Mucosa of descending colon (tissue), 3 donors: Measurements from ENCODE around the gene GNRH2. TPM values are rescaled to one million over a fixed set of nuclear protein-coding genes. Genes with fewer than 3 reads are reported as not detected.

Experiments
- ATAC-seq: fragments of 200-7000 bp; cut with Tn5 transposase; one replicate; pipeline ENCODE4 v1.9.1; 2020; ENCODE audit warnings: mild to moderate bottlenecking, moderate library complexity
- DNase-seq, 3 donors: peaks; one replicate each; pipeline ENCODE4 v3.0.0-alpha.2; 2020
- H3K36me3 ChIP-seq: fragments of 200-600 bp; one replicate; pipeline ENCODE4 v1.8.0; 2021; ENCODE audit warnings: low read depth, mild to moderate bottlenecking
- H3K4me1 ChIP-seq: fragments of 200-600 bp; one replicate; pipeline ENCODE4 v1.8.0; 2021; ENCODE audit warnings: low read depth, mild to moderate bottlenecking
- H3K4me3 ChIP-seq: fragments of 200-600 bp; one replicate; pipeline ENCODE4 v1.8.0; 2021; ENCODE audit warnings: mild to moderate bottlenecking
- H3K9me3 ChIP-seq: fragments of 200-600 bp; one replicate; pipeline ENCODE4 v1.8.0; 2021; ENCODE audit warnings: mild to moderate bottlenecking
- intact Hi-C, 2 donors: fragments of 100-400 bp; cut with DNase I in 1 of 2; cut with micrococcal nuclease in 1 of 2; formaldehyde crosslinking; loops; one replicate each; pipeline versions ENCODE4 v1.11.0 to v1.11.1; 2022; cut with DNase I, micrococcal nuclease
- long read RNA-seq, 2 donors: library from polyadenylated mRNA; unstranded; transcript quantifications; one replicate each; pipeline ENCODE4 v2.0.0, GENCODE V29; 2019 to 2021
- total RNA-seq, 3 donors: library from RNA; stranded (reverse); fragmentation: NEBNext Ultra II Directional in 2 of 3; extraction: Animal tissue kit (Norgen Biotek cat#: 25700) in 2 of 3; gene quantifications; one replicate each; pipeline versions ENCODE4 v1.2.1 to v1.2.4, GENCODE V29; 2021 to 2023
- TF ChIP-seq, protein P1 (sequence below): fragments of 200-600 bp; IDR thresholded peaks from one replicate; pipeline ENCODE4 v1.8.0; 2022; ENCODE audit warnings: antibody characterized with exemption, mild to moderate bottlenecking
- donor health status: DM: no; HTN: no; CAD: no; lungs with moderate emphysema.
- donor health status: DM: no; HTN: no; CAD: no.
- donor health status: DM: no; HTN: yes; CAD: no.

Gene GNRH2, protein sequence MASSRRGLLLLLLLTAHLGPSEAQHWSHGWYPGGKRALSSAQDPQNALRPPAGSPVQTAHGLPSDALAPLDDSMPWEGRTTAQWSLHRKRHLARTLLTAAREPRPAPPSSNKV
- total RNA-seq: 1 to 10 TPM in 1 of 3 donors, not detected in 2; 1.1 TPM
- long read RNA-seq, donor 1: 0 reads
- long read RNA-seq, donor 2: 0 reads

DNA sequence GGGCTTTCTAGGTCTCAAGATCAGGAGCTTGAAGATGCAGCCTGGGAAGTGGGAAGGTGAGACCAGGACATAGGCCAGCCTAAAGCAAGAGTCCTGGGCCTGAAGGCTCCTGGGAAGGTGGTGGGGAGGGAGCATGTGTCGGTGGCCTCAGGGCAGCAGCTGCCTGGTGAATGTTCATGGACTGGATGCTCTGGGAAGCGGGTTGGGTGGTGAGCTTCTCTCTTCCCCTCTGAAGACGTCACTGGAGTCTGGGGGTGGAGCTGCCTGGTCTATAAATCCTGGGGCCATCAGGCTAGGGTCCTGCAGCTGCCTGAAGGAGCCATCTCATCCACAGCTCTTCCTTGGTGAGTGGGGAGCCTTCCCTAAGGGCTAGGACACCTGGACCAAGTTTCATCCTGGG lies at the start of gene GNRH2:
Gene GNRH2 (plus strand): TSS at position 301 of the 400 bp plus-strand sequence. CDS start 793 bp downstream, outside the sequence.
- Histone ChIP-seq H3K36me3 (no peaks in the 10 kb centered on the region), H3K4me1 (peaks cover 14% of the 10 kb centered on the region), H3K9me3 (no peaks in the 10 kb centered on the region), H3K4me3 (no peak within 1 kb of the TSS)
- TF ChIP-seq, protein P1, sequence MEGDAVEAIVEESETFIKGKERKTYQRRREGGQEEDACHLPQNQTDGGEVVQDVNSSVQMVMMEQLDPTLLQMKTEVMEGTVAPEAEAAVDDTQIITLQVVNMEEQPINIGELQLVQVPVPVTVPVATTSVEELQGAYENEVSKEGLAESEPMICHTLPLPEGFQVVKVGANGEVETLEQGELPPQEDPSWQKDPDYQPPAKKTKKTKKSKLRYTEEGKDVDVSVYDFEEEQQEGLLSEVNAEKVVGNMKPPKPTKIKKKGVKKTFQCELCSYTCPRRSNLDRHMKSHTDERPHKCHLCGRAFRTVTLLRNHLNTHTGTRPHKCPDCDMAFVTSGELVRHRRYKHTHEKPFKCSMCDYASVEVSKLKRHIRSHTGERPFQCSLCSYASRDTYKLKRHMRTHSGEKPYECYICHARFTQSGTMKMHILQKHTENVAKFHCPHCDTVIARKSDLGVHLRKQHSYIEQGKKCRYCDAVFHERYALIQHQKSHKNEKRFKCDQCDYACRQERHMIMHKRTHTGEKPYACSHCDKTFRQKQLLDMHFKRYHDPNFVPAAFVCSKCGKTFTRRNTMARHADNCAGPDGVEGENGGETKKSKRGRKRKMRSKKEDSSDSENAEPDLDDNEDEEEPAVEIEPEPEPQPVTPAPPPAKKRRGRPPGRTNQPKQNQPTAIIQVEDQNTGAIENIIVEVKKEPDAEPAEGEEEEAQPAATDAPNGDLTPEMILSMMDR: no peak
- ATAC-seq (no peak), DNase-seq (no peak)
- intact Hi-C loops: no loop called here

DNA sequence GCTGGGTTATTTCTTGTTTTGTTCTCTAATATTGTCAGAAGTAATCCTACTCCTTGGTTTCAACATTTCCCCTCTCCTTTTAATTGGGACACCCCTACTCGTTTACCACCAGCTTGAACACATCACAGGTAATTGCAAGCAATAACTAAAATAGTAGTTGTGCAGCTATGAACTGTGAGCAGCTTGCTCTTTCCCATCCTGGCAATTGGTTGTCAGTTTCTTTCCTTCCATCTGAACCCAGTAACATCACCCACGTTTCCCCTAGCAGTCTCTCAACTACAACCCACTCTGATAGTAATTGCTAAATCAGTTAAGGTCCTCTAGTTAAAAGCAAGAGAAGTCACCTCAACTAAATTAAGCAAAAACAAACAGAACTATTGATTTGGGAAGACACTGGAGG lies 47.6 kb upstream of the GNRH2 start:
- ATAC-seq (no peak), DNase-seq (no peak)
- Histone ChIP-seq H3K36me3 (no peaks in the 10 kb centered on the region), H3K4me3 (no peak overlapping the region), H3K9me3 (no peaks in the 10 kb centered on the region), H3K4me1 (no peaks in the 10 kb centered on the region)
- TF ChIP-seq, protein P1: no peak
- intact Hi-C loops: no loop called here

DNA sequence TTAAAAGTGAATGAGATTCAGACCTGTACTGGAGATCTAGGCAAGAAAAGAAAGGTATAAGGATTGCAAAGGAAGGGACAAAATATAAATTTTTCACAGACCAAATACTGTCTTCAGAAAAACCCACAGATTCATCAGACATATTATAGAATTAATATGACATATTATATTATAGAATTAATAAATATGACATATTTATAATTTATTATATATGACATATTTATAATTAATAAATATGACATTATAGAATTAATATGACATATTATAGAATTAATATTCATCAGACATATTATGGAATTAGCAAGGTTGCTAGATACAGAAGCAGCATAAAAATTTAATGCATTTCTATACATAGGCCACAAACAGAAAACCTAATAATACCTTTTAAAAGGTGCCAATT lies 44.7 kb upstream of the GNRH2 start:
- Histone ChIP-seq H3K4me3 (no peak overlapping the region), H3K36me3 (no peaks in the 10 kb centered on the region), H3K9me3 (no peaks in the 10 kb centered on the region), H3K4me1 (no peaks in the 10 kb centered on the region)
- no peak for DNase-seq
- no peak for ATAC-seq
- intact Hi-C loops: no loop called here
- TF ChIP-seq, protein P1: no peak

DNA sequence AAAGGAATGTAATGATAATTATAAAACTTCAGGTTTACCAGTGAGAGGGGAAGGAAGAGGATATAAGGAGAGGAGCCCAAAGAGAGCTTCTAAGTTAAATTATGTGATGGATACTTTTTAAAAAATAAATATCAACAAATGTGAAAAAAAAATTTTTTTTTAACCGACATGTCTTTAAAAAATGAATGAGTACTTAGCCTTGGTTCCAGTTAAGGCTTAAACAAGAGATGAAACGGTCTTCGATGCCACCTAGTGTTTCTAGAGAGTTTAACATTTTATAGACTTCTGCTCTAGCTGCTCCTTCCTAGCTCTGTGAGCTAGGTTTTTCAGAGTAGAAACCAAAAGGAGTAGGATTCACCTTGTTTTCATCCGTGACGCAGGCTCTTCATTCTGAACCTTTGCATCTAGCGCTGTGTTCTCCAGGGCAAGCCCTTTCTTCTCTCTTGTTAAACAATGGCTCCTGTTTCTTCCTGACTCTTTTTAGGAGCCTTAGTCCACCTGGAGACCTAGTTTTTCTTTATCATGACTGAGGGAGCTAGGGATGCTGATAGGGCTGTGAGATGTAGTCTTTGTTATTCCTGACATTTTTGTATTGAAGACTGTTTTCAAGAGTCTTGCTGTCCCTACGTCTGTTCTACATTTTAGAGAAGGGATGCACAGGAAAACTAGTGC lies 42.4 kb upstream of the GNRH2 start:
- intact Hi-C loops: no loop called here
- ATAC-seq (peak; percentile 71), DNase-seq (peak in 1 of 3 donors; percentile 7)
- no peaks in the 10 kb centered on the region for H3K4me1 ChIP-seq
- H3K4me3 ChIP-seq: no peak overlapping the region
- TF ChIP-seq, protein P1: no peak
- no peaks in the 10 kb centered on the region for H3K9me3 ChIP-seq
- H3K36me3 ChIP-seq: no peaks in the 10 kb centered on the region

DNA sequence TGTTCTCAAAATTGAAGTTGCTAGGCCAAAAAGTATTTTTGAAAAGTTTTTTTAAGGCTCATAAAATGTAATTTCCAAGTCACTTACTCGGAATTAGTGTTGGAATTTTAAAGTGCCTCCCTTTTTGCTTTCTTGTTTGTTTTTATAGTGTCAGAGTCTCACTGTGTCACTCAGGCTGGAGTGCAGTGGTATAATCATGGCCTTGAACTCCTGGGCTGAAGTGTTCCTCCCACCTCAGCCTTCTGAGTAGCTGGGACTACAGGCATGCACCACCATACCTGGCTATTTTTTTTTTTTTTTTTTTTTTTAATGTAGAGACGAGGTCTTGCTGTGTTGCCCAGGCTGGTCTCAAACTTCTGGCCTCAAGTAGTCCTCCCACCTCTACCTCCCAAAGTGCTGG lies 40.0 kb upstream of the GNRH2 start:
- no peaks in the 10 kb centered on the region for H3K36me3 ChIP-seq
- H3K4me1 ChIP-seq: no peaks in the 10 kb centered on the region
- DNase-seq (no peak), ATAC-seq (no peak)
- TF ChIP-seq, protein P1: no peak
- intact Hi-C loops: no loop called here
- H3K4me3 ChIP-seq: no peak overlapping the region
- H3K9me3 ChIP-seq: no peaks in the 10 kb centered on the region
